GM12865 (cell line): ENCODE data around the gene CDYL.

Source experiments
- DNase-seq: peaks from one replicate; pipeline ENCODE4 v3.0.0; 2010; ENCODE audit warnings: low read depth
- H3K4me3 ChIP-seq: 2 replicates; pipeline ENCODE4 v1.5.1; 2011; ENCODE audit warnings: mild to moderate bottlenecking, low read depth, low read length, control low read depth
- TF ChIP-seq, protein P1 (sequence below): IDR thresholded peaks from 2 replicates; pipeline ENCODE4 v1.5.1; 2011; ENCODE audit warnings: low read length, control low read depth, low read depth, inconsistent platforms; ENCODE audit not compliant: insufficient read depth; ENCODE audit errors: missing control alignments

CDYL gene

DNA sequence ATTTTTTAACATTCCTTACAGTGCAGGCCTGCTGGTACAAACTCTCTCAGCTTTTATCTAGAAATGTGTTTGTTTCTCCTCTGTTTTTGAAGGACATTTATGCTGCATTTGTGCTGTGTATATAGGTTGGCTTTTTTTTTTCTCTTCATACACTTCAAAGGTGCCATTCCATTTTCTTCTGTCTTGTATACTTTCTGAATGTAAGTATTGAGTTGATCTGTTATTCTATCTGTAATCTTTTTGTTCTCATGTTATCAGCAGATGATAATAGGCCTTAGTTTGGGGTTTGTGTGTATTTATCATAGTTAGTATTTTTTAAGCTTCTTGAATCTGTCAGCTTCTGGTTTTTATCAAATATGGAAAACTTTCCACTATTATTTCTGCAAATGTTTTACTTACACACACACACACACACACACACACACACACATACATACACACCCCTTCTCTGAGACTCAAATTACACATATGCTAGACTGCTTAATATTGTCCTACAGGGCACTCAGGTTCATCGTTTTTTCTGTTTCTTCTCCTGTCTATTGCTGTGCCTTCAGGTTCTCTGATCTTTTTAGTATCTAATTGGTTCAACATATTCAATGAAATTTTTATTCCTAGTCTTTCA is 153.0 kb downstream of the CDYL start:
- H3K4me3 ChIP-seq = no peak overlapping the region
- TF ChIP-seq, protein P1, sequence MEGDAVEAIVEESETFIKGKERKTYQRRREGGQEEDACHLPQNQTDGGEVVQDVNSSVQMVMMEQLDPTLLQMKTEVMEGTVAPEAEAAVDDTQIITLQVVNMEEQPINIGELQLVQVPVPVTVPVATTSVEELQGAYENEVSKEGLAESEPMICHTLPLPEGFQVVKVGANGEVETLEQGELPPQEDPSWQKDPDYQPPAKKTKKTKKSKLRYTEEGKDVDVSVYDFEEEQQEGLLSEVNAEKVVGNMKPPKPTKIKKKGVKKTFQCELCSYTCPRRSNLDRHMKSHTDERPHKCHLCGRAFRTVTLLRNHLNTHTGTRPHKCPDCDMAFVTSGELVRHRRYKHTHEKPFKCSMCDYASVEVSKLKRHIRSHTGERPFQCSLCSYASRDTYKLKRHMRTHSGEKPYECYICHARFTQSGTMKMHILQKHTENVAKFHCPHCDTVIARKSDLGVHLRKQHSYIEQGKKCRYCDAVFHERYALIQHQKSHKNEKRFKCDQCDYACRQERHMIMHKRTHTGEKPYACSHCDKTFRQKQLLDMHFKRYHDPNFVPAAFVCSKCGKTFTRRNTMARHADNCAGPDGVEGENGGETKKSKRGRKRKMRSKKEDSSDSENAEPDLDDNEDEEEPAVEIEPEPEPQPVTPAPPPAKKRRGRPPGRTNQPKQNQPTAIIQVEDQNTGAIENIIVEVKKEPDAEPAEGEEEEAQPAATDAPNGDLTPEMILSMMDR = no peak
- no peak for DNase-seq

DNA sequence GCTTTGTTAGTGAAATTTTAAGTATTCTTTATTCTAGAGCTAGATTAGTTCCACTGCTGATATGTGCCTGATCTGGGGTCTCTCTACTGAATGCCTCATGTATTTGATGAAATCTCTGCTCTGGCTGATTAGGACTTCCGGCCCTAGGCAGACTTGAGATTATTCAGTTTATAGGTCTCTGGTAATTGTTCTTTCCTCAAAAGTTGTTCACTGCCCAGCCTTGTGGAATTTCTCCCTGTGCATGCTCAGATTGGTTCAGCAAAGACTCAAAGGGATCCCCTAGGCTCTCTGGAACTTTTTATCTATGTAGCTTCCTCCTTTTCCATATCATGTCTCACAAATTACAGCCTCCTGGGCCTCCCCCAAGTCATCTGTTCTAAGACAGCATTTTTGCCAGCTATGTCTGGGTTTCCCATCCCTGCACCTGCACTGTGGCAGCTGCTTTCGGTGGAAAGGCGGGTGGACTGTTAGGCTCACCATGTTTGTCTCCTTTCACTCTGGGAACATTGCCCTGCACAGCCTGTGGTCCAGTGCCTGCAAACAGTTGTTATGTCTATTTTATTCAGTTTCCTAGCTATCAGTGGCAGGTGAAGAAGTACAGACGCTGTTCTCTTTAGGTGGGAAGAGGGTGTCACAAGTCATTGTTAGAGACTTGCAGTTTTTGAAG is 154.0 kb downstream of the CDYL start:
- no peak overlapping the region for H3K4me3 ChIP-seq
- TF ChIP-seq, protein P1 = no peak
- no peak for DNase-seq

DNA sequence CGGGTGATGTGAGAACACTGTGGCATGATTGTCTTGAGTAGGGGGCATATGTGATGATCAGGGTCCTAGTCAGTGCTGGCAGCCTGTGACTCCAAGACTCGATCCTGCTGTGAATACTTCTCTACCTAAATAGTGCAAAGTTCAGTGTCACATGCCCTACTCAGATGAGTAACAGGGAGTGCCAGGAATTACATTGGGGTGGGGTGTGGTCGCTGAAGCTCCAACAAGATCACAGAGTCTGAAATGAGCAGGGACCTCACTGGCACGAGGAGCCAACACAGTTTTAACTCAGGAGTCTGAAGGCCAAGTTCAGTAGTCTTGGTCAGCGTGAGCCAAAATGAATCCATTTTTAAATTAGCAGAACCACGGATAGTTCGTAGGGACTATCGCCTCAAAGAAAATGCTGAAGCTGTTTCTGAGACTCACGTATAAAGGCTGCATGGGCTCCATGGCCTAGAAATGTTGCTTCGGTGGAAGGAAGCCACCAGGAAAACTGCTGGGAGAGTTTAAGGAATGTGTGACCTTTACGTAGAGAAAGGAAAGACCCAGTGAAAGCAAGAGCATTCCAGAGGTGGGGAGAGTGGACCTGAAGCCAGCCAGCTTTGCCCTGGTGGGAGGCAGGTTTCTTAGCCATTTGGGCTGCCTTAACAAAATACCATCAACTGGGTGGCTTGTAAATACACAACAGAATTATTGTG is 155.5 kb downstream of the CDYL start:
- TF ChIP-seq, protein P1 = no peak
- no peak overlapping the region for H3K4me3 ChIP-seq
- DNase-seq = no peak

DNA sequence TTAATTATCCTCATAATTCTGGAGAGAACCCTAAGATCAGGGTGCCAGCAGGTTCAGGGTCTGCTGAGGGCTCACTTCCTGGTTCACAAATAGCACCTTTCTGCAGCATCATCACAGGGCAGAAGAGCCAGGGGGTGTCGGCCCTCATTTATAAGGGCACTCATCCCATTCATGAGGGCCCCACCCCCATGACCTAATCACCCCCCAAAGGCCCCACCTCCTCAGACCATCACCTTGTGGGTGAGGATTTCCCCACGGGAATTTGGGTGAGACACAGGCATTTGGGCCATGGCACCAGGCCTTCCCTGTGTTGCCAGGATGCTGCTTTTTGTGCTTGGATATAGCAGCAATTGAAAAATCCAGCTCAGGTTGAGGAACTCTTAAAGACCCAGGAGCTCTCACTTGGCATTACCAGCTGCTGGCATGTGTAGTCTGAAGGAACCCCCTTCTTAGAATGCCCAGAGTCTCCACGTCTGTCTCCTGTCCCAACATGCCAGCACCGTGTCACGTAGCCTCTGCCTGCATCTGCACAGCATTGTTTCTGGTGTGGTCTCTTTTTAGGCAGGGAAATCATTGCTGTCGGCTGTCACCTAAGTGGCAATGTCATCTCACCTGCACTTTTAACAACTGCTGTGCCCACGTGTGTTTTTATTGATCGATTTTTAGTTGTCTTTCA is 156.2 kb downstream of the CDYL start:
- no peak for DNase-seq
- no peak overlapping the region for H3K4me3 ChIP-seq
- TF ChIP-seq, protein P1 = no peak

DNA sequence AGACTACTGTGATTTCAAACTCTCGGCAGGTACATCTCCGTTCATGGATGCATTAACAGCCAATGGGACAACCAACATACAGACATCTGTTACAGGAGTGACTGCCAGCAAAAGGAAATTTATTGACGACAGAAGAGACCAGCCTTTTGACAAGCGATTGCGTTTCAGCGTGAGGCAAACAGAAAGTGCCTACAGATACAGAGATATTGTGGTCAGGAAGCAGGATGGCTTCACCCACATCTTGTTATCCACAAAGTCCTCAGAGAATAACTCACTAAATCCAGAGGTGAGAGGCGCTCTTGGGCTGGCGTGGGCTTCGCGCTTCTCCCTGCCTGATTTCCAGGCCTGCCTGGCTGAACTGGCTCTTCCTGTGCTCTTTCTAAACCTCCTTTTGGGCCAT is 159.3 kb downstream of the CDYL start:
- peak; percentile 75 for DNase-seq
- H3K4me3 ChIP-seq = no peak overlapping the region
- TF ChIP-seq, protein P1 = no peak

DNA sequence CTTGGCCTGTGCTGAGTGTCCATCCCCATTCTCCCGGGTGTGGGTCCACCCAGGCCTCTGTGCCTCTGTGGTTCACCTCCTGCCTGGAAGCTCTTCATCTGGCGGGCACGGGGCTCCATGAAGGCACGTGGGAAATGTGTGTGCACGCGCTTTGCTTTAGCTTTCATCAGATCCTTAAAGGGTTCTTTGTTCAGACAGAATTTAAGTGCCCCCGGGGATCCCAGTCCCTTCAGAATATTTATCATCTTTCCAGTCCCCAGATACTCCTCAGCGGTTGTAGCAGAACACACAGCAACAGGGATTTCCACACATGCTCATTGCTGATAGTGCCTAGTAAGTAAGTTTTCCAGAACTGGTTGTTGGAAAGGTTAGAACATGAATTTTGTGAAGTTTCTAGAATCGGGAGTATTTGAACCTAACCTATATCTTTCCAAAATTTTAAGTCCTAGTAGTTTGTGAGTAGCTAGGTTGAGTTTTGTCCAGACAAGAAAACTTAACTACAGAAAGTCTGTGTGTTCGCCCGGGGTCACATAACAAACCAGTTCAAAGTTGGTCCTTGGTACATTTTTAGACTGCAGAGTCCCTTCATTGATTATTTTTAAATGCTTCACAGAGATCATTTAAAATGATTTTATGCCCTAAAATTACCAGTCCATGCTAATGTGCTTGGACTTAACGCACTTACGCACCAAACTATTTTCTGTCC is 159.9 kb downstream of the CDYL start:
- no peak overlapping the region for H3K4me3 ChIP-seq
- no peak for DNase-seq
- TF ChIP-seq, protein P1 = no peak
